GM23338 (cell line): ENCODE data around the gene GGA1. TPM values are rescaled to one million over a fixed set of nuclear protein-coding genes. Genes with fewer than 3 reads are reported as not detected.

Experiments
- ATAC-seq: fragments of 200-7000 bp; cut with Tn5 transposase; 3 replicates; pipeline ENCODE4 v1.9.1; 2020
- DNase-seq: peaks from one replicate; pipeline ENCODE4 v3.0.0-alpha.2; 2015; ENCODE audit warnings: low spot score
- H2AFZ ChIP-seq: fragments of 200-600 bp; sonication (generic); 2 replicates; pipeline ENCODE4 v1.8.0; 2016; ENCODE audit warnings: antibody characterized with exemption, mild to moderate bottlenecking, moderate library complexity
- H3F3A ChIP-seq: fragments of 200-600 bp; sonication (generic); replicated peaks from 2 replicates; pipeline ENCODE4 v1.8.0; 2017; ENCODE audit warnings: antibody characterized with exemption, mixed run types, low read depth
- H3K27ac ChIP-seq: fragments of 200-600 bp; sonication (generic); 2 replicates; pipeline ENCODE4 v1.6.1; 2016; ENCODE audit warnings: low read depth
- H3K27me3 ChIP-seq: fragments of 200-600 bp; sonication (generic); 2 replicates; pipeline ENCODE4 v1.8.0; 2016; ENCODE audit warnings: mild to moderate bottlenecking, mixed run types, moderate library complexity; ENCODE audit not compliant: insufficient read depth
- H3K36me3 ChIP-seq: fragments of 200-600 bp; sonication (generic); 2 replicates; pipeline ENCODE4 v1.8.0; 2016; ENCODE audit warnings: mild to moderate bottlenecking; ENCODE audit not compliant: insufficient read depth
- H3K4me1 ChIP-seq: fragments of 200-600 bp; sonication (generic); 2 replicates; pipeline ENCODE4 v1.8.0; 2016; ENCODE audit warnings: mild to moderate bottlenecking, moderate library complexity; ENCODE audit not compliant: insufficient read depth
- H3K4me2 ChIP-seq: fragments of 200-600 bp; sonication (generic); 2 replicates; pipeline ENCODE4 v1.7.1; 2017; ENCODE audit warnings: mixed run types
- H3K4me3 ChIP-seq: fragments of 200-600 bp; sonication (generic); 2 replicates; pipeline ENCODE4 v1.6.1; 2016; ENCODE audit warnings: mixed run types
- H3K79me2 ChIP-seq: fragments of 200-600 bp; sonication (generic); replicated peaks from 2 replicates; pipeline ENCODE4 v1.8.0; 2017; ENCODE audit warnings: mild to moderate bottlenecking; ENCODE audit not compliant: insufficient read depth
- H3K9me2 ChIP-seq: fragments of 200-600 bp; sonication (generic); 2 replicates; pipeline ENCODE4 v1.8.0; 2017; ENCODE audit not compliant: insufficient read depth
- H4K20me1 ChIP-seq: fragments of 200-600 bp; sonication (generic); replicated peaks from 2 replicates; pipeline ENCODE4 v1.8.0; 2017; ENCODE audit warnings: mild to moderate bottlenecking; ENCODE audit not compliant: insufficient read depth
- H3K27ac Mint-ChIP-seq: 2 replicates; pipeline ENCODE4 v1.8.0; 2020; ENCODE audit warnings: inconsistent platforms, mild to moderate bottlenecking, moderate library complexity, mixed read lengths
- H3K27me3 Mint-ChIP-seq: 3 replicates; pipeline ENCODE4 v1.8.0; 2022; ENCODE audit warnings: low read depth, mild to moderate bottlenecking, moderate library complexity, mixed read lengths, inconsistent platforms; ENCODE audit not compliant: insufficient read depth, poor library complexity
- H3K36me3 Mint-ChIP-seq: 3 replicates; pipeline ENCODE4 v1.8.0; 2021; ENCODE audit warnings: low read depth, mild to moderate bottlenecking, inconsistent platforms, moderate library complexity, mixed read lengths
- H3K4me1 Mint-ChIP-seq: 3 replicates; pipeline ENCODE4 v1.8.0; 2020; ENCODE audit warnings: mild to moderate bottlenecking, inconsistent platforms, mixed read lengths
- H3K4me3 Mint-ChIP-seq: 3 replicates; pipeline ENCODE4 v1.8.0; 2021; ENCODE audit warnings: moderate library complexity, mild to moderate bottlenecking, inconsistent platforms, mixed read lengths
- H3K9me3 Mint-ChIP-seq: 3 replicates; pipeline ENCODE4 v1.8.0; 2020; ENCODE audit warnings: moderate library complexity, mild to moderate bottlenecking, inconsistent platforms, mixed read lengths
- CREB1 ChIP-seq: fragments of 250-450 bp; sonication (Bioruptor Pico); IDR thresholded peaks from 2 replicates; pipeline ENCODE4 v1.5.0; 2020; ENCODE audit warnings: low read depth, mild to moderate bottlenecking, moderate library complexity
- EZH2 ChIP-seq: fragments of 200-600 bp; sonication (generic); IDR thresholded peaks from one replicate; pipeline ENCODE4 v1.8.0; 2017; ENCODE audit warnings: antibody characterized with exemption, mild to moderate bottlenecking, low read depth; ENCODE audit not compliant: unreplicated experiment
- EZH2phosphoT487 ChIP-seq: fragments of 200-600 bp; sonication (generic); IDR thresholded peaks from one replicate; pipeline ENCODE4 v1.8.1; 2018; ENCODE audit warnings: antibody characterized with exemption; ENCODE audit not compliant: unreplicated experiment
- JUNB ChIP-seq: IDR thresholded peaks from one replicate; pipeline ENCODE4 v1.6.1; 2016; ENCODE audit warnings: antibody characterized with exemption; ENCODE audit not compliant: unreplicated experiment
- POLR2AphosphoS5 ChIP-seq: IDR thresholded peaks from 2 replicates; pipeline ENCODE4 v1.6.1; 2016; ENCODE audit warnings: antibody characterized with exemption, low read depth
- ZNF114 ChIP-seq: fragments of 250-450 bp; sonication (Bioruptor Pico); IDR thresholded peaks from 2 replicates; pipeline ENCODE4 v1.5.0; 2020; ENCODE audit warnings: mild to moderate bottlenecking, moderate library complexity
- ZNF331 ChIP-seq: fragments of 250-450 bp; sonication (Bioruptor Pico); IDR thresholded peaks from 2 replicates; pipeline ENCODE4 v1.5.0; 2020; ENCODE audit warnings: low read depth, mild to moderate bottlenecking, moderate library complexity
- polyA plus RNA-seq: library from polyadenylated mRNA; unstranded; fragments of >200 nt; fragmentation: Nextera tagmentation; extraction: Ambion mirVana; gene quantifications from 2 replicates; pipeline ENCODE4 v1.2.1, GENCODE V29; 2016
- total RNA-seq: library from RNA; depleted of rRNA; stranded (reverse); fragments of >200 nt; shearing (Covaris generic); gene quantifications from 2 replicates; pipeline ENCODE4 v1.2.3, GENCODE V29; 2014
- TF ChIP-seq, protein P1 (sequence below): IDR thresholded peaks from 2 replicates; pipeline ENCODE4 v1.6.1; 2016; ENCODE audit warnings: antibody characterized with exemption
- TF ChIP-seq, protein P2 (sequence below): fragments of 250-450 bp; sonication (Bioruptor Pico); IDR thresholded peaks from 2 replicates; pipeline ENCODE4 v1.5.0; 2020; ENCODE audit warnings: mild to moderate bottlenecking, moderate library complexity
- TF ChIP-seq, protein P3 (sequence below), 2 experiments: fragments of 200-600 bp in 1 of 2; sonication (generic) in 1 of 2; conservative IDR thresholded peaks; 2 replicates each; pipeline versions ENCODE4 v1.5.1 to v1.6.1; 2016 to 2017; ENCODE audit warnings: antibody characterized with exemption in 2 of 2, low read depth in 2 of 2, mild to moderate bottlenecking in 2 of 2, moderate library complexity in 1 of 2

Gene GGA1
- total and polyA plus RNA-seq, 2 experiments from 2014 or later: 36.9 to 57.1 TPM

DNA sequence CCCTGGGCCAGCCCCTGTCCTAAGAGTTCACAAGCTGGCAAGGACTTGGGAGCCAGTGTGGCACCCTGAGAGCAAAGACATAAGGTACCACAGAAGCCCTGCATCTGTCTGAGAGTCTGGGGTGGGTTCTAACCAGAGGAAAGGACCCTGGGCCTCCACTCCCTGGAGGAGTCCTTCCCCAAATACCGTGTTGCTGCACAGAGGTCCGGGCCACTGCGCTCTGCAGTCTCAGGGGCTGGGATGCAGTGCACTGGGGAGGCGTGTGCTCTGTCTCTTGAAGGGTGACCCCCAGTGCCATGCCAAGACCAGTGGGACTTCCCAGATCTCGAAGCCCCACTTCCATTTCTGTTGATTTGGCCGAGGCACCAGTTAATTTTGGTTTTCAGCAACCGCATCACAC is 26.5 kb downstream of the GGA1 start:
- H3K36me3 Mint-ChIP-seq: no peaks in the 10 kb centered on the region; the same call in 2 of the 3 replicates
- peaks cover 27% of the 10 kb centered on the region for H3K4me1 ChIP-seq
- TF ChIP-seq EZH2 (no peak), ZNF114 (CRISPR knock-in tag) (no peak), POLR2AphosphoS5 (no peak), CREB1 (CRISPR knock-in tag) (no peak), JUNB (no peak), ZNF331 (no peak), EZH2phosphoT487 (no peak)
- TF ChIP-seq, protein P1, sequence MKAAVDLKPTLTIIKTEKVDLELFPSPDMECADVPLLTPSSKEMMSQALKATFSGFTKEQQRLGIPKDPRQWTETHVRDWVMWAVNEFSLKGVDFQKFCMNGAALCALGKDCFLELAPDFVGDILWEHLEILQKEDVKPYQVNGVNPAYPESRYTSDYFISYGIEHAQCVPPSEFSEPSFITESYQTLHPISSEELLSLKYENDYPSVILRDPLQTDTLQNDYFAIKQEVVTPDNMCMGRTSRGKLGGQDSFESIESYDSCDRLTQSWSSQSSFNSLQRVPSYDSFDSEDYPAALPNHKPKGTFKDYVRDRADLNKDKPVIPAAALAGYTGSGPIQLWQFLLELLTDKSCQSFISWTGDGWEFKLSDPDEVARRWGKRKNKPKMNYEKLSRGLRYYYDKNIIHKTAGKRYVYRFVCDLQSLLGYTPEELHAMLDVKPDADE: no peak
- TF ChIP-seq, protein P2, sequence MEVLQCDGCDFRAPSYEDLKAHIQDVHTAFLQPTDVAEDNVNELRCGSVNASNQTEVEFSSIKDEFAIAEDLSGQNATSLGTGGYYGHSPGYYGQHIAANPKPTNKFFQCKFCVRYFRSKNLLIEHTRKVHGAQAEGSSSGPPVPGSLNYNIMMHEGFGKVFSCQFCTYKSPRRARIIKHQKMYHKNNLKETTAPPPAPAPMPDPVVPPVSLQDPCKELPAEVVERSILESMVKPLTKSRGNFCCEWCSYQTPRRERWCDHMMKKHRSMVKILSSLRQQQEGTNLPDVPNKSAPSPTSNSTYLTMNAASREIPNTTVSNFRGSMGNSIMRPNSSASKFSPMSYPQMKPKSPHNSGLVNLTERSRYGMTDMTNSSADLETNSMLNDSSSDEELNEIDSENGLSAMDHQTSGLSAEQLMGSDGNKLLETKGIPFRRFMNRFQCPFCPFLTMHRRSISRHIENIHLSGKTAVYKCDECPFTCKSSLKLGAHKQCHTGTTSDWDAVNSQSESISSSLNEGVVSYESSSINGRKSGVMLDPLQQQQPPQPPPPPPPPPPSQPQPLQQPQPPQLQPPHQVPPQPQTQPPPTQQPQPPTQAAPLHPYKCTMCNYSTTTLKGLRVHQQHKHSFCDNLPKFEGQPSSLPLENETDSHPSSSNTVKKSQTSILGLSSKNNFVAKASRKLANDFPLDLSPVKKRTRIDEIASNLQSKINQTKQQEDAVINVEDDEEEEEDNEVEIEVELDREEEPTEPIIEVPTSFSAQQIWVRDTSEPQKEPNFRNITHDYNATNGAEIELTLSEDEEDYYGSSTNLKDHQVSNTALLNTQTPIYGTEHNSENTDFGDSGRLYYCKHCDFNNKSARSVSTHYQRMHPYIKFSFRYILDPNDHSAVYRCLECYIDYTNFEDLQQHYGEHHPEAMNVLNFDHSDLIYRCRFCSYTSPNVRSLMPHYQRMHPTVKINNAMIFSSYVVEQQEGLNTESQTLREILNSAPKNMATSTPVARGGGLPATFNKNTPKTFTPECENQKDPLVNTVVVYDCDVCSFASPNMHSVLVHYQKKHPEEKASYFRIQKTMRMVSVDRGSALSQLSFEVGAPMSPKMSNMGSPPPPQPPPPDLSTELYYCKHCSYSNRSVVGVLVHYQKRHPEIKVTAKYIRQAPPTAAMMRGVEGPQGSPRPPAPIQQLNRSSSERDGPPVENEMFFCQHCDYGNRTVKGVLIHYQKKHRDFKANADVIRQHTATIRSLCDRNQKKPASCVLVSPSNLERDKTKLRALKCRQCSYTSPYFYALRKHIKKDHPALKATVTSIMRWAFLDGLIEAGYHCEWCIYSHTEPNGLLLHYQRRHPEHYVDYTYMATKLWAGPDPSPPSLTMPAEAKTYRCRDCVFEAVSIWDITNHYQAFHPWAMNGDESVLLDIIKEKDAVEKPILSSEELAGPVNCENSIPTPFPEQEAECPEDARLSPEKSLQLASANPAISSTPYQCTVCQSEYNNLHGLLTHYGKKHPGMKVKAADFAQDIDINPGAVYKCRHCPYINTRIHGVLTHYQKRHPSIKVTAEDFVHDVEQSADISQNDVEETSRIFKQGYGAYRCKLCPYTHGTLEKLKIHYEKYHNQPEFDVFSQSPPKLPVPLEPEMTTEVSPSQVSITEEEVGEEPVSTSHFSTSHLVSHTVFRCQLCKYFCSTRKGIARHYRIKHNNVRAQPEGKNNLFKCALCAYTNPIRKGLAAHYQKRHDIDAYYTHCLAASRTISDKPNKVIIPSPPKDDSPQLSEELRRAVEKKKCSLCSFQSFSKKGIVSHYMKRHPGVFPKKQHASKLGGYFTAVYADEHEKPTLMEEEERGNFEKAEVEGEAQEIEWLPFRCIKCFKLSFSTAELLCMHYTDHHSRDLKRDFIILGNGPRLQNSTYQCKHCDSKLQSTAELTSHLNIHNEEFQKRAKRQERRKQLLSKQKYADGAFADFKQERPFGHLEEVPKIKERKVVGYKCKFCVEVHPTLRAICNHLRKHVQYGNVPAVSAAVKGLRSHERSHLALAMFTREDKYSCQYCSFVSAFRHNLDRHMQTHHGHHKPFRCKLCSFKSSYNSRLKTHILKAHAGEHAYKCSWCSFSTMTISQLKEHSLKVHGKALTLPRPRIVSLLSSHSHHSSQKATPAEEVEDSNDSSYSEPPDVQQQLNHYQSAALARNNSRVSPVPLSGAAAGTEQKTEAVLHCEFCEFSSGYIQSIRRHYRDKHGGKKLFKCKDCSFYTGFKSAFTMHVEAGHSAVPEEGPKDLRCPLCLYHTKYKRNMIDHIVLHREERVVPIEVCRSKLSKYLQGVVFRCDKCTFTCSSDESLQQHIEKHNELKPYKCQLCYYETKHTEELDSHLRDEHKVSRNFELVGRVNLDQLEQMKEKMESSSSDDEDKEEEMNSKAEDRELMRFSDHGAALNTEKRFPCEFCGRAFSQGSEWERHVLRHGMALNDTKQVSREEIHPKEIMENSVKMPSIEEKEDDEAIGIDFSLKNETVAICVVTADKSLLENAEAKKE (CRISPR knock-in tag): no peak
- TF ChIP-seq, protein P3, sequence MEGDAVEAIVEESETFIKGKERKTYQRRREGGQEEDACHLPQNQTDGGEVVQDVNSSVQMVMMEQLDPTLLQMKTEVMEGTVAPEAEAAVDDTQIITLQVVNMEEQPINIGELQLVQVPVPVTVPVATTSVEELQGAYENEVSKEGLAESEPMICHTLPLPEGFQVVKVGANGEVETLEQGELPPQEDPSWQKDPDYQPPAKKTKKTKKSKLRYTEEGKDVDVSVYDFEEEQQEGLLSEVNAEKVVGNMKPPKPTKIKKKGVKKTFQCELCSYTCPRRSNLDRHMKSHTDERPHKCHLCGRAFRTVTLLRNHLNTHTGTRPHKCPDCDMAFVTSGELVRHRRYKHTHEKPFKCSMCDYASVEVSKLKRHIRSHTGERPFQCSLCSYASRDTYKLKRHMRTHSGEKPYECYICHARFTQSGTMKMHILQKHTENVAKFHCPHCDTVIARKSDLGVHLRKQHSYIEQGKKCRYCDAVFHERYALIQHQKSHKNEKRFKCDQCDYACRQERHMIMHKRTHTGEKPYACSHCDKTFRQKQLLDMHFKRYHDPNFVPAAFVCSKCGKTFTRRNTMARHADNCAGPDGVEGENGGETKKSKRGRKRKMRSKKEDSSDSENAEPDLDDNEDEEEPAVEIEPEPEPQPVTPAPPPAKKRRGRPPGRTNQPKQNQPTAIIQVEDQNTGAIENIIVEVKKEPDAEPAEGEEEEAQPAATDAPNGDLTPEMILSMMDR (conservative IDR thresholded peaks at IDR 0.05; ENCODE audit: low read depth in 2 of 2): no peak
- H3K79me2 ChIP-seq: no peaks in the 10 kb centered on the region
- ATAC-seq: no peak
- H3K4me3 ChIP-seq: no peak overlapping the region
- H4K20me1 ChIP-seq: no peaks in the 10 kb centered on the region; the same call in 1 of the 2 replicates
- H3K9me2 ChIP-seq: no peaks in the 10 kb centered on the region
- peaks cover 25% of the 10 kb centered on the region for H3K27me3 Mint-ChIP-seq
- 0 out of 2 replicates have a peak overlapping the region, but pooled peaks have one; percentile 90 for H3K27ac ChIP-seq
- H3K9me3 Mint-ChIP-seq: no peaks in the 10 kb centered on the region
- no peak overlapping the region for H2AFZ ChIP-seq
- no peak overlapping the region for H3K4me2 ChIP-seq
- H3K27ac Mint-ChIP-seq: no peak overlapping the region
- H3K4me1 Mint-ChIP-seq: peaks cover 41% of the 10 kb centered on the region
- H3K36me3 ChIP-seq: no peaks in the 10 kb centered on the region
- no peaks in the 10 kb centered on the region for H3K27me3 ChIP-seq
- H3K4me3 Mint-ChIP-seq: no peak overlapping the region
- DNase-seq: no peak
- peaks cover 39% of the 10 kb centered on the region for H3F3A ChIP-seq
